SK-N-DZ (cell line): ENCODE data around the gene H2BW1. TPM values are rescaled to one million over a fixed set of nuclear protein-coding genes. Genes with fewer than 3 reads are reported as not detected.
"Not testable (repeated sequence)": the region's sequence is repeated elsewhere in the genome, so short reads cannot be mapped to it uniquely, and the experiment has no call there.

Experiments
- DNase-seq: peaks from one replicate; pipeline ENCODE4 v3.0.0-alpha.2; 2015; ENCODE audit warnings: low spot score
- polyA plus RNA-seq, 2 experiments: library from polyadenylated mRNA; depleted of rRNA; stranded (reverse); fragments of >200 nt; gene quantifications; 2 replicates each; pipeline ENCODE4 v1.2.3, GENCODE V29; 2014

The H2BW1 gene, protein sequence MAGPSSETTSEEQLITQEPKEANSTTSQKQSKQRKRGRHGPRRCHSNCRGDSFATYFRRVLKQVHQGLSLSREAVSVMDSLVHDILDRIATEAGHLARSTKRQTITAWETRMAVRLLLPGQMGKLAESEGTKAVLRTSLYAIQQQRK
- not detected in 2 replicates for polyA plus RNA-seq (2014; cell fraction: cytosol; rRNA removed)
- polyA plus RNA-seq (2014; cell fraction: nucleus; rRNA removed), result not detected in 2 replicates

DNA sequence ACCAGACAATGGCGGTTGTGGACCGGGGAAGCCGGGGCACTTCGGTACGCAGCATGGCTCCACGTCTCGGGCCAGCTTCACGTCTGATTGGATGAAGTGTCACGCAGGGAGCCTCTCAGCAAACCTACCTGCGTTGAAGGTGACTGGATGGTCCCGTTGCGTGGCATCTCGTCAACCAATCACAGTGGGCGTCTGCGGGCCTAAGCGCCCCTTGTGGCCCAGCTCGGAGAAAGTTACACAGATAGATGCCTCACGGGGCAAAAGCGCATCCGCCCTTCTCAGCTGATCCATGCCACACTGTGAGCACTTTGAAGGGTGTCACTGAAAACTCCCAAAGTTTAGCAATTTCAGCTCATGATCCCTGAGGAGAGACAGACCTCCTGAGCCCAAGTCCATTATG lies at the start of gene H2BW1:
H2BW1 (minus strand) TSS at position 103 of the 400 bp plus-strand sequence. CDS start 132 bp downstream, outside the sequence.
- DNase-seq, result no peak

GRCh38 chrX:104062636-104063035 lies 49.1 kb upstream of the H2BW1 start:
- not testable (repeated sequence) for DNase-seq

DNA sequence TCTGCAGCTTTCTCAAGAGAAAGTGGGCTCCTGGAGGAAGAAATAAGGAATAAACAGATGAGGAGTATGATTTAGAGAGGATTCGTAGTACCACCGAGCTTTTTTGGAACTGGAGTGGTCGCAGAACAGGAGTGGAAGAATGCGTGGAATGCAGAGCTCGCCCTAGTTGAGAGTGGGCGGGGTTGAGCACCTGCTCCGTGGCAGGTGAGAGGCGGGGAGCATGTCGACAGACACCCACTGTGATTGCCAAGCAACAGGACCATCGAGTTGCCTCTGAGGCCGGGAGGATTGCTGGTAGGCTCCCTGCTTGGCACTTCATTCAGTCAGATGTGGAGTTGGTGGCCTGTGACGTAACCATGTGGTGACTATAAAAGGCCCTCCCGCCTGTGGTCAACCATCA lies 41.4 kb upstream of the H2BW1 start:
- not testable (repeated sequence) for DNase-seq

- no peak for DNase-seq
Observed at GRCh38 chrX:104047171-104047570, 33.7 kb upstream of the H2BW1 start.

- no peak for DNase-seq
Observed at GRCh38 chrX:104045642-104046041, 32.1 kb upstream of the H2BW1 start.

DNA sequence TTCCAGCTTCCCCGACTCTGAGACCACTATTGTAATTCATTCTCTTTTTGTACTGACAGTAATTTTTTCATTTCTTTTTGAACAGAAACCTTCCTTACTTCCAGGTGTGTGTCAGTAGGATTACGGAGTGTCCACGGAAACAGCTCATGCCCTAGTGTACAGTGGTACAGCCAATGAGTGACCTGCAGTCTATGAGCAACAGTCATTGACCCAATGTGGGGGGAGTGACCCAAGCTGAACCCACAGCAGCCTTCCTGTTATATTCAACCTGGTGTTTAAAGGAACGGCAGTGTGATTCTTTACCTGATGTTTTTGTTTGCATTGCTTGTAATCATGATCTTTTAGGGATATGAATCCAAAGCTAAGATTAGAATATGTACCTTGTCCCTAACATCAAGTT lies 27.5 kb upstream of the H2BW1 start:
- no peak for DNase-seq

DNA sequence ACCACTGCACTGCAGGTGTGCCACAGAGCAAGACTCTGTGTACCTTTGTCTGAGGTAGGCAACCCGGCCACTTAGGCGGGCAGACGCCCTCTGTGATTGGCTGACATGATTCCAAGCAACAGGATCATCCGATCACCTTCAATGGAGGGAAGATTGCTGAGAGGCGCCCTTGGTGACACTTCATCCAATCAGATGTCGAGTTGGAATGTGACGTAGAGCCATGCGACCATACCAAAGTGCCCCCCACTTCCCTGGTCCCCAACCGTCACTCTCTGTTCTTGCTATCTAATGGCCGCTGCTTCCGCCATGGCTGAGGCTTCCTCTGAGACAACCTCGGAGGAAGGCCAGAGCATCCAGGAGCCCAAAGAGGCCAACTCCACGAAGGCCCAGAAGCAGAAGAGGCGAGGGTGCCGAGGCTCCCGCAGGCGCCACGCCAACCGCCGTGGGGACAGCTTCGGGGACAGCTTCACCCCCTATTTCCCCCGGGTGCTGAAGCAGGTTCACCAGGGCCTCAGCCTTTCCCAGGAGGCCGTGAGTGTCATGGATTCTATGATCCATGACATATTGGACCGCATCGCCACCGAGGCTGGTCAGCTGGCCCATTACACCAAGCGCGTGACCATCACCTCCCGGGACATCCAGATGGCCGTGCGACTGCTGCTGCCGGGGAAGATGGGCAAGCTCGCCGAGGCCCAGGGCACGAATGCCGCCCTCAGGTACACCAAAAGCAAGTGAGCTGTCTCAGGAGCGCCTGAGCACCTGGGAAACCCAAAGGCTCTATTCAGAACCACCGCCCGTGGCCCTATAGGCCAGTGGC lies 26.4 kb upstream of the H2BW1 start, which contains the start of gene H2BW2:
H2BW2 (plus strand) TSS at position 268 of the 817 bp plus-strand sequence; CDS start at position 307, 39 bp downstream.
- DNase-seq, result no peak

GRCh38 chrX:104018126-104018525 lies 4.6 kb upstream of the H2BW1 start:
- no peak for DNase-seq

GRCh38 chrX:104015576-104015975 lies 2.1 kb upstream of the H2BW1 start:
- not testable (repeated sequence) for DNase-seq

GRCh38 chrX:104013158-104013557 lies 350 bp downstream of the H2BW1 start:
- no peak for DNase-seq

GRCh38 chrX:104008831-104009230 lies 4.7 kb downstream of the H2BW1 start:
- no peak for DNase-seq

- no peak for DNase-seq
Observed at GRCh38 chrX:103999234-103999633, 14.3 kb downstream of the H2BW1 start.

DNA sequence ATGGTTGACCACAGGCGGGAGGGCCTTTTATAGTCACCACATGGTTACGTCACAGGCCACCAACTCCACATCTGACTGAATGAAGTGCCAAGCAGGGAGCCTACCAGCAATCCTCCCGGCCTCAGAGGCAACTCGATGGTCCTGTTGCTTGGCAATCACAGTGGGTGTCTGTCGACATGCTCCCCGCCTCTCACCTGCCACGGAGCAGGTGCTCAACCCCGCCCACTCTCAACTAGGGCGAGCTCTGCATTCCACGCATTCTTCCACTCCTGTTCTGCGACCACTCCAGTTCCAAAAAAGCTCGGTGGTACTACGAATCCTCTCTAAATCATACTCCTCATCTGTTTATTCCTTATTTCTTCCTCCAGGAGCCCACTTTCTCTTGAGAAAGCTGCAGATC lies 30.0 kb downstream of the H2BW1 start:
- not testable (repeated sequence) for DNase-seq

DNA sequence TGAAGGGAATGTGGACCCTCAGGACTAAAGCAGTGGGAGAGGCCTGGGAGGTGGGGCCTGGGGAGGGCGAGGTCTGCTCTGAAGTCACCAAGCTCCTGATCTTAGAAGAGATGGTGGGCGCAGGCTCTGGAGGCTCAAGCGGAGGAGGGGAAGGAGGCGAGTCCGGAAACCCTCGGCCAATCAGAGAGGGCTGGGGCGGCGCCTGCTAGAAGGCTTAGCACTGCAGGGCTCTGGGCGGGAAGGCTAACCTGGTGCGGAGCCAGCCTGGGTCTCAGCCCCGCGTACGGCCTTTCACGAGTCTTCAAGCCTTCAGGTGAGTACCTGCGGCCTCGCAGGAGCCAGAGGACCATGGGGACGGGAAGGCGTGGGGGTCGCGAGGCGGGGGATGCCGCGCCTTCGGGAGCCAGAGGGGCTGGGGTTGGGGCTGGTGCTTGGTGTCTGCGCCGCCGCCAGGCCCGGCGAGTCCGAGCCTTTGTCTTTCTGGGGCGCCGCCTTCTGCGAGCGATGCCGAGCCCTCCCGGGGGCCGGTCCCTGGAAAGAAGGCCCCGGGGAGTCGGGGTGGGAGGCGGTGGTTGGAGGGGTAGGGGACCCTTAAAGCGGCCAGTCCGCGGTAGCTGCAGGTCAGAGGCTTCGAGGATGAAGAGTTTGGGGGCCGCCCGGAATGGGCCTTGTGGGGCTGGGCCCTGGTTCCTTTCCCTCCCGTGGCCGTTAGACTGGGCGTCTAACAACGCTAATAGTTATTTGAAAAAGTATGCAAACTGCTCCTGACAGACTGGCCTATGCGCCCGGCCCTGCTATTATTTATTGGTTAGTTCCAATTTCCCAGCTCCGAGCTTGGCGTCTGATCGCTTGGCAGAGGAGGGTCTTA lies 50.9 kb downstream of the H2BW1 start, which contains the start of gene TMSB15B:
TMSB15B (plus strand) TSS at position 217 of the 868 bp plus-strand sequence.
- DNase-seq, result not testable (repeated sequence)
